Stimulated activated CD4-positive, alpha-beta T cell treated with anti-CD3 and anti-CD28 coated beads, Interleukin-2, amount 100 ng/mL, for 4 hours (primary cell): ENCODE measurements around the gene WWTR1.

Experiments used
- DNase-seq: peaks from one replicate; pipeline ENCODE4 v3.0.0-alpha.2; 2020; ENCODE audit warnings: low read depth

WWTR1 gene

GRCh38 chr3:149566292-149566975 is 91.4 kb downstream of the WWTR1 start:
- no peak for DNase-seq

- DNase-seq: no peak
Measured at GRCh38 chr3:149564079-149564478, 93.7 kb downstream of the WWTR1 start.

- no peak for DNase-seq
Measured at GRCh38 chr3:149563114-149563513, 94.7 kb downstream of the WWTR1 start.

GRCh38 chr3:149560617-149561016 is 97.2 kb downstream of the WWTR1 start:
- DNase-seq: no peak

GRCh38 chr3:149560001-149560400 is 97.8 kb downstream of the WWTR1 start:
- no peak for DNase-seq

GRCh38 chr3:149559525-149559924 is 98.3 kb downstream of the WWTR1 start:
- no peak for DNase-seq

GRCh38 chr3:149555927-149556326 is 101.9 kb downstream of the WWTR1 start:
- no peak for DNase-seq

GRCh38 chr3:149554826-149555225 is 103.0 kb downstream of the WWTR1 start:
- DNase-seq: no peak

- no peak for DNase-seq
Measured at GRCh38 chr3:149553781-149554451, 103.9 kb downstream of the WWTR1 start.

GRCh38 chr3:149552700-149553099 is 105.1 kb downstream of the WWTR1 start:
- no peak for DNase-seq

GRCh38 chr3:149551500-149551899 is 106.3 kb downstream of the WWTR1 start:
- DNase-seq: no peak

- DNase-seq: no peak
Measured at GRCh38 chr3:149548669-149549065, 109.2 kb downstream of the WWTR1 start.

GRCh38 chr3:149547954-149548668 is 109.7 kb downstream of the WWTR1 start:
- DNase-seq: no peak

GRCh38 chr3:149547413-149547812 is 110.4 kb downstream of the WWTR1 start:
- no peak for DNase-seq

GRCh38 chr3:149545049-149545448 is 112.8 kb downstream of the WWTR1 start:
- no peak for DNase-seq

- DNase-seq: no peak
Measured at GRCh38 chr3:149542375-149543312, 115.2 kb downstream of the WWTR1 start.

- no peak for DNase-seq
Measured at GRCh38 chr3:149541091-149541491, 116.7 kb downstream of the WWTR1 start.

- no peak for DNase-seq
Measured at GRCh38 chr3:149538371-149538770, 119.5 kb downstream of the WWTR1 start.

- DNase-seq: no peak
Measured at GRCh38 chr3:149536429-149536828, 121.4 kb downstream of the WWTR1 start.

- DNase-seq: no peak
Measured at GRCh38 chr3:149535333-149535685, 122.5 kb downstream of the WWTR1 start.

GRCh38 chr3:149534671-149535332 is 123.0 kb downstream of the WWTR1 start:
- no peak for DNase-seq

- DNase-seq: no peak
Measured at GRCh38 chr3:149534082-149534481, 123.7 kb downstream of the WWTR1 start.
